GM13977 (cell line): ENCODE results near the gene ADD3.
A peak's percentile ranks its signal among the peaks of the same experiment; 100 is the strongest.

Experiments
- DNase-seq: peaks from one replicate; pipeline ENCODE4 v3.0.0; 2012; ENCODE audit warnings: low spot score
- CTCF ChIP-seq: IDR thresholded peaks from 2 replicates; pipeline ENCODE4 v1.5.1; 2012; ENCODE audit warnings: mild to moderate bottlenecking, control low read depth; ENCODE audit not compliant: insufficient read depth; ENCODE audit errors: extremely low read depth, missing control alignments
- in situ Hi-C: fragments of 300-500 bp; cut with MboI; formaldehyde crosslinking; loops from one replicate; pipeline ENCODE4 v1.12.0; 2022; ENCODE audit warnings: low sequenced_read_pairs, low pct_unique_long_range_greater_than_20kb, mixed read lengths, inconsistent platforms; ENCODE audit not compliant: unreplicated experiment

The ADD3 gene

GRCh38 chr10:110058212-110058611 is 50.4 kb downstream of the ADD3 start:
- DNase-seq: no peak
- TF ChIP-seq CTCF: no peak
- in situ Hi-C loops: no loop called here

GRCh38 chr10:110059925-110060324 is 52.1 kb downstream of the ADD3 start:
- no peak for DNase-seq
- no peak for TF ChIP-seq CTCF
- in situ Hi-C loops: no loop called here

GRCh38 chr10:110061687-110062086 is 53.9 kb downstream of the ADD3 start:
- no peak for TF ChIP-seq CTCF
- no peak for DNase-seq
- in situ Hi-C loops: no loop called here

GRCh38 chr10:110065269-110065668 is 57.5 kb downstream of the ADD3 start:
- TF ChIP-seq CTCF: no peak
- DNase-seq: no peak
- in situ Hi-C loops: no loop called here

GRCh38 chr10:110067960-110068770 is 60.4 kb downstream of the ADD3 start:
- peak; percentile 26 for DNase-seq
- no peak for TF ChIP-seq CTCF
- in situ Hi-C loops: no loop called here

GRCh38 chr10:110068780-110069179 is 61.0 kb downstream of the ADD3 start:
- TF ChIP-seq CTCF: no peak
- no peak for DNase-seq
- in situ Hi-C loops: no loop called here
